Measurements from ENCODE around the gene IFIT1.

IFIT1 gene

GRCh38 chr10:89454561-89455347 is 62.3 kb downstream of the IFIT1 start:
- no peak for TF ChIP-seq CTCF (IDR thresholded peaks at IDR 0.05)
